Vagina (tissue), 2 donors: Measurements from ENCODE around the gene PLCE1.

Source experiments
- POLR2A ChIP-seq, 2 donors: fragments of 450-650 bp; IDR thresholded peaks; one replicate each; pipeline ENCODE4 v1.6.1; 2017; ENCODE audit warnings: antibody characterized with exemption in 2 of 2, mild to moderate bottlenecking in 2 of 2, moderate library complexity in 2 of 2
- TF ChIP-seq, protein P1 (sequence below), 3 experiments: fragments of 450-650 bp in 2 of 3; fragments of 200-600 bp in 1 of 3; sonication (generic) in 1 of 3; IDR thresholded peaks; one replicate each; pipeline ENCODE4 v1.5.1; 2017 to 2019; ENCODE audit warnings: antibody characterized with exemption in 3 of 3, mild to moderate bottlenecking in 2 of 3, moderate library complexity in 2 of 3

DNA sequence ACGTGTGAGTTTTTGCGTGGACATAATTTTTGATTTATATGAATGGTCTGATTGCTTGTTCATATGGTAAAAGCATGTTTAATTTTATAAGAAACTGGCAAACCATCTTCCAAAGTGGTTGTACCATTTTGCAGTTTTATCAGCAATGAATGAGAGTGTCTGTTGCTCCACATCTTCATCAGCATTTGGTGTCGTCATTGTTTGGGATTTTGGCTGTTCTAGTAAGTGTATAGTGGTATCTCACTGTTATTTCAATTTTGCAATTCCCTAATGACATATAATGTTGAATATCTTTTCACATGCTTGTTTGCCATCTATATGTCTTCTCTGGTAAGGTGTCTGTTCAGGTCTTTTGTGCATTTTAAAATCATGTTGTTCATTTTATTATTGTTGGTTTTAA lies 13.2 kb upstream of the PLCE1 start:
- TF ChIP-seq POLR2A (IDR thresholded peaks at IDR 0.05), result no peak
- TF ChIP-seq, protein P1, sequence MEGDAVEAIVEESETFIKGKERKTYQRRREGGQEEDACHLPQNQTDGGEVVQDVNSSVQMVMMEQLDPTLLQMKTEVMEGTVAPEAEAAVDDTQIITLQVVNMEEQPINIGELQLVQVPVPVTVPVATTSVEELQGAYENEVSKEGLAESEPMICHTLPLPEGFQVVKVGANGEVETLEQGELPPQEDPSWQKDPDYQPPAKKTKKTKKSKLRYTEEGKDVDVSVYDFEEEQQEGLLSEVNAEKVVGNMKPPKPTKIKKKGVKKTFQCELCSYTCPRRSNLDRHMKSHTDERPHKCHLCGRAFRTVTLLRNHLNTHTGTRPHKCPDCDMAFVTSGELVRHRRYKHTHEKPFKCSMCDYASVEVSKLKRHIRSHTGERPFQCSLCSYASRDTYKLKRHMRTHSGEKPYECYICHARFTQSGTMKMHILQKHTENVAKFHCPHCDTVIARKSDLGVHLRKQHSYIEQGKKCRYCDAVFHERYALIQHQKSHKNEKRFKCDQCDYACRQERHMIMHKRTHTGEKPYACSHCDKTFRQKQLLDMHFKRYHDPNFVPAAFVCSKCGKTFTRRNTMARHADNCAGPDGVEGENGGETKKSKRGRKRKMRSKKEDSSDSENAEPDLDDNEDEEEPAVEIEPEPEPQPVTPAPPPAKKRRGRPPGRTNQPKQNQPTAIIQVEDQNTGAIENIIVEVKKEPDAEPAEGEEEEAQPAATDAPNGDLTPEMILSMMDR (IDR thresholded peaks at IDR 0.05), result no peak
